Activated CD8-positive, alpha-beta memory T cell treated with anti-CD3 and anti-CD28 coated beads, Interleukin-2, amount 10 ng/mL, durations not matched to agents 7 days and 5 days (primary cell): ENCODE measurements around the gene KCNA4. TPM values are rescaled to one million over a fixed set of nuclear protein-coding genes. Genes with fewer than 3 reads are reported as not detected.
"Not testable (repeated sequence)": the region's sequence is repeated elsewhere in the genome, so short reads cannot be mapped to it uniquely, and the experiment has no call there.

ENCODE experiments used
- ATAC-seq: fragments of 150-1000 bp; cut with Tn5 transposase; one replicate; pipeline ENCODE4 v1.10.0; 2021; ENCODE audit warnings: moderate library complexity
- CTCF ChIA-PET: fragments of 350-600 bp; sonication (Branson Sonifier 250); formaldehyde crosslinking; loops from one replicate; lab custom pipeline; 2021; ENCODE audit warnings: antibody characterized with exemption; lab: Charles Lee
- DNase-seq: peaks from one replicate; pipeline ENCODE4 v3.0.0-alpha.2; 2020
- H3K27ac Mint-ChIP-seq: one replicate; pipeline ENCODE4 v1.8.0; 2021; ENCODE audit warnings: mild to moderate bottlenecking, mixed read lengths
- H3K27me3 Mint-ChIP-seq: one replicate; pipeline ENCODE4 v1.8.0; 2021; ENCODE audit warnings: mixed read lengths
- H3K36me3 Mint-ChIP-seq: one replicate; pipeline ENCODE4 v1.8.0; 2021; ENCODE audit warnings: mild to moderate bottlenecking, mixed read lengths
- H3K4me1 Mint-ChIP-seq: one replicate; pipeline ENCODE4 v1.8.0; 2021; ENCODE audit warnings: mixed read lengths
- H3K4me3 Mint-ChIP-seq: one replicate; pipeline ENCODE4 v1.8.0; 2021; ENCODE audit warnings: mild to moderate bottlenecking, moderate library complexity, mixed read lengths
- H3K9me3 Mint-ChIP-seq: one replicate; pipeline ENCODE4 v1.8.0; 2022; ENCODE audit warnings: low read depth, mixed read lengths
- total RNA-seq, 2 experiments: library from RNA; stranded (reverse); gene quantifications; one replicate each; pipeline ENCODE4 v1.2.3, GENCODE V29; 2021

KCNA4 gene
- total RNA-seq, 2 experiments from 2014 or later, result not detected

- H3K4me1 Mint-ChIP-seq, H3K36me3 Mint-ChIP-seq, CTCF ChIA-PET, H3K9me3 Mint-ChIP-seq, H3K27me3 Mint-ChIP-seq, H3K4me3 Mint-ChIP-seq, DNase-seq, ATAC-seq, H3K27ac Mint-ChIP-seq: not testable (repeated sequence)
Observed at GRCh38 chr11:29975580-29975979, 41.2 kb downstream of the KCNA4 start.

- Mint-ChIP-seq H3K27ac (no peak overlapping the region), H3K36me3 (no peaks in the 10 kb centered on the region), H3K9me3 (peaks cover 3% of the 10 kb centered on the region), H3K4me1 (no peaks in the 10 kb centered on the region), H3K27me3 (no peaks in the 10 kb centered on the region), H3K4me3 (no peak overlapping the region)
- ATAC-seq (no peak), DNase-seq (no peak)
- CTCF ChIA-PET, result no interaction called here
Observed at GRCh38 chr11:29963796-29964195, 53.0 kb downstream of the KCNA4 start.

GRCh38 chr11:29963036-29963435 is 53.8 kb downstream of the KCNA4 start:
- Mint-ChIP-seq H3K9me3 (peaks cover 3% of the 10 kb centered on the region), H3K4me1 (no peaks in the 10 kb centered on the region), H3K27ac (no peak overlapping the region), H3K27me3 (no peaks in the 10 kb centered on the region), H3K4me3 (no peak overlapping the region), H3K36me3 (no peaks in the 10 kb centered on the region)
- CTCF ChIA-PET, result interaction anchor here (0.7 to 0.9 kb wide), 2 partner anchors 48 to 276 kb away, joined by 3 read pairs; no protein-coding TSS in a partner anchor
- DNase-seq (no peak), ATAC-seq (no peak)

- no peaks in the 10 kb centered on the region for H3K27me3 Mint-ChIP-seq
Observed at GRCh38 chr11:29962243-29962642, 54.6 kb downstream of the KCNA4 start.

More at GRCh38 chr11:29962243-29962642, 54.6 kb downstream of the KCNA4 start:
- peaks cover 5% of the 10 kb centered on the region for H3K9me3 Mint-ChIP-seq
- DNase-seq (no peak), ATAC-seq (no peak)
- H3K4me1 Mint-ChIP-seq, result no peaks in the 10 kb centered on the region
- no peaks in the 10 kb centered on the region for H3K36me3 Mint-ChIP-seq
- no peak overlapping the region for H3K4me3 Mint-ChIP-seq
- CTCF ChIA-PET, result no interaction called here
- H3K27ac Mint-ChIP-seq, result no peak overlapping the region

Other genes with a start within 250 kb of the KCNA4 start
- gene FSHB, start 214.0 kb upstream of the KCNA4 start, total RNA-seq, result not detected